Inflammatory macrophage (primary cell): ENCODE measurements around the gene TMTC1.
"Not testable (repeated sequence)": the region's sequence is repeated elsewhere in the genome, so short reads cannot be mapped to it uniquely, and the experiment has no call there.

Experiments used
- DNase-seq, 2 donors: peaks; one replicate each; pipeline ENCODE4 v3.0.0-alpha.2; 2020 to 2022

Gene TMTC1

DNA sequence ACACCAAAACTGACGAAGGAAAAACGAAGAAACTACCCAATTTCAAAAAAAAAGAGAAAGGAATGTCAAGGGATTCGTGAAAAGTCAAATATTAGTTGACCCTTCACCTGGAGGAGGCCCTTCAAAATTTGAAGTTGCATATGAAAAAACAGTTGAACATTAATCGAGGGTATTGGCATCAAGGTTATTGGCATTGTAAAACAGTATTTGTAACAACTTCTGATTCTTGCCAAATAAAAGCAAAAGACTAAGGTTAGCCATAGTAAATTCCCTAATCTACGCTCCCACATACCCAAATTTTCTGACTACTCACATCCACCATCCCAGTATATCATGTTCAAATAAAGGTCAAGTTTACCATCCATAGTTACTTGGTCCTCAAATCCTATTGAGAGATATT lies 118.6 kb downstream of the TMTC1 start:
- DNase-seq = no peak

DNA sequence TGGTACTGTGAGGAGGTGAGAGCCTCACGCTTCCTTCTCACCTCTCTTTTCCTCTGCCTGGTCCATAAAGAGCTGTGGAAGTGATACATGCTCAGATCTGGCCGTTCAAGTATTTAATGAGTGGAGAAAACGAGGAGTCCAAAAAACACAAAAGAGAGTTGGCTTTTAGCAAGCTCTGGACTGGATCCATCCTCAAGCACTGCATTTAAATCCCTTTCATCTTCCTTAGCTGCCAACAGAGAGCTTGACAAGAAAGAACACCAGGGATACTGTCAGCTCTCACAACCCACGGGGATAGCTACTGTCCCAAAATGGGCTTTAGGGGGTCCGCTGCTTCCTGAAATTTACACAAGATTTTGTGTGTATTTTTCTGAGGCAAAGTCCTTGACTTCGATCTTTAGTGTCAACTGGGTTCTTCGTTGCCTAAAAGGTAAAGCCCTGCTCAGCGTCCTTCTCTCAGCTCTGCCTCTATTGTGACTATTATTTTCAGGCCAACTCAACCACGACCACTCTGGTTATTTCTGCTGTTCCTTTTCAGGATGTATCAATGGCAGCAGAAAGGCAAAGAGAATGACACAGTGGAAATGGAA lies 120.9 kb downstream of the TMTC1 start:
- DNase-seq = no peak

GRCh38 chr12:29660847-29661246 lies 122.9 kb downstream of the TMTC1 start:
- no peak for DNase-seq

- no peak for DNase-seq
Measured at GRCh38 chr12:29656762-29657538, 126.8 kb downstream of the TMTC1 start.

- no peak for DNase-seq
Measured at GRCh38 chr12:29655861-29656260, 127.9 kb downstream of the TMTC1 start.

GRCh38 chr12:29653286-29653685 lies 130.5 kb downstream of the TMTC1 start:
- DNase-seq = no peak

DNA sequence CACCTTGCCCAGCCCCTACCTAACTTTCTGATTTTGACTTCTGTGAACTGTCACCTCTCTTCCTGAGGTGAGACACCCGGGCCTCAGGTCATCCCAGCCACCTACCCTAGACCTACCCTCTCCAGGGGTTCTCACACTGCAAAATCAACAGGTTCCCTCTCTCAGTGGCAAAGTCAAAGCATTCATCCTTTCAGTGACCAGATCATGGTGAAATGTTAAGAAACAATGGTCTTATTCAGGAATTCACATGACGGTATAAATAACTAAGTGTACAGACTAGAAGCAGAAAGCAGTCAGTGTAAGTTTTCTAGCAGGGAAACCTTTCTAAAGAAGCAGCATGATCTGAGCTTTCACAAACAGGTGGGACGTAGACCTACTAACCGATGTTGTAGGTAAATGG lies 133.4 kb downstream of the TMTC1 start:
- no peak for DNase-seq

GRCh38 chr12:29649722-29650121 lies 134.0 kb downstream of the TMTC1 start:
- no peak for DNase-seq

DNA sequence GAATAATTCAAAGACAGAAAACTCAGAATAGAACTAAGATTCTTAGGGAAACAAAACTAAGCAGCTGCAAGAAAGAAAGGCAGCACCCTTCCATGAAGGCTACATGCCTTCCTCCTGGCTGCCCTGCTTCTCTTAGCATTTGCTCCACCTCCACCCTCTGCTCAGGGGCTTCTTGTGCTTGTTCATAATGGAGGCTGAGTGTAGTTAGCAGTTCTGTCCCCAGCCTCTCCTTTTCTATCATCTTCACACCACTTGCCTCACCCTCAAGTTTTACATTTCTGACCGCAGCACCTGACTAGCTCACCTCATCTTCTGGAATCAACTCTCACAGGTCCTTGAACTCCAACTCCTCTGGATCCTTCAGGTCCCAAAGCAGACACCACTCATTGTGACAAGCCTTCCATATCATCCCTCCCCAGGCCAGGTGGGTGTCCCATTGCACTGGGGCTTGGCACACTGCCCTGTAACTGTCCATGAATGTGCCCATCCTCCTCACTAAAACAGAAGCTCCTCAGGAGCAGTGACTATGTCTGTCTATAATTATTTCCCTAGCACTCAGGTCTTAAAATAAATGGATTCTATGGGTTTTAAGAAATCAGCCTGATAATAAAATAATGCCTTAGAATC lies 139.1 kb downstream of the TMTC1 start:
- no peak for DNase-seq

GRCh38 chr12:29640589-29641345 lies 143.0 kb downstream of the TMTC1 start:
- no peak for DNase-seq

DNA sequence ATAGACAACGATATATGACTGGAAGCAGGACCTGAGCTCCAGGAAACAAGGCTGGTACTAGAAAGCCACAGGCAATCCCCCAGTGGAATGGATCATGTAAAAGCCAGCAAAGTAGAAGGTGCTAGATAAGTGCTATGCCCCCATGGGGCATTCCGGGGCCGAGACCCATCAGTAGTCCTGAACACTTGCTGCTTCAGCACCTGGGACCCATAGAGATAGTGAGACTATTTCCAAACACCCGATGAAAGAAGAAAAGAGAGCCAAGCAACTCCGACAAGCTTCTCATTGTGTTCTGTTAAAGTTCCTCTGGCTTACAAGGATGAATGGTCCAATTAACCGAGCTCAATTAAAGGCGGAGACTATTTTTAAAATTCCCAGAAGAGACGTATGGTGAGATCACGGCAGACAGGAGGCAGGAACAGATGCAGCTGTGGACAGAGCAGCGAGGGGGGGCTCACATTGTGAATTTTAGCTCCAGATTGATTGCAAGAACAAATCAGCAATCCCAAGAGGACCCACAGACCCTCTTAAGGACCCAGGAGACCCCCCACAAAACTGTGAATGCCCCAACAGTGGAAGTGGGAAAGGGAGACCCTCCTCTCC lies 143.7 kb downstream of the TMTC1 start:
- DNase-seq = no peak

- DNase-seq = no peak
Measured at GRCh38 chr12:29638528-29638927, 145.2 kb downstream of the TMTC1 start.

- DNase-seq = no peak
Measured at GRCh38 chr12:29634057-29634456, 149.7 kb downstream of the TMTC1 start.

DNA sequence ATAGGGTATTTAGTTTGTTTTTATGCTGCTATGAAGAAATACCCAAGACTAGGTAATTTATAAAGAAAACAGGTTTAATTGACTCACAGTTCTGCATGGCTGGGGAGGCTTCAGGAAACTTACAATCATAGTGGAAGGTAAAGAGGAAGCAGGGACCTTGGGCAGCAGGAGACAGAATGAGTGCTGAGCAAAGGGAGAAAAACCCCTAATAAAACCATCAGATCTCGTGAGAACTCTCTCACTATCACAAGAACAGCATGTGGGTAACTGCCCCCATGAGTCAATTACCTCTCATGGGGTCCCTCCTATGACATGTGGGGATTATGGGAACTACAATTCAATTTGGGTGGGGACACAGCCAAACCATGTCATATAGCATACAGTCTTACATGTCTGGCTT lies 153.6 kb downstream of the TMTC1 start:
- not testable (repeated sequence) for DNase-seq

DNA sequence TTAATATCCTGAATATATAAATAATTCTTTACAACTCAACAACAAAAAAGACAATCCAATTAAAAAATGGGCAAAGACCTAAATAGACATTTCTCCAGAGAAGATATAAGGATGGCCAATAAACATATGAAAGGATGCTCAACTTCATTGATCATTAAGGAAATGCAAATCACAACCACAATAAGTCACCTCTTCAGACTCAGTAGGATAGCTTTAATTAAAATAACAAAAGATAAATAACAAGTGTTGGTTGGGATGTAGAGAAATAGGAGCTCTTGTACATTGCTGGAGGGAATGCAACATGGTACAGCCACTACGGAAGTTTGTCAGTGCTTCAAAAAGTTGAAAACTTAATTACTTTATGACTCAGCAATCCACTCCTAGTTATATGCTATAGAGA lies 156.5 kb downstream of the TMTC1 start:
- no peak for DNase-seq

GRCh38 chr12:29625359-29625953 lies 158.3 kb downstream of the TMTC1 start:
- DNase-seq = no peak

DNA sequence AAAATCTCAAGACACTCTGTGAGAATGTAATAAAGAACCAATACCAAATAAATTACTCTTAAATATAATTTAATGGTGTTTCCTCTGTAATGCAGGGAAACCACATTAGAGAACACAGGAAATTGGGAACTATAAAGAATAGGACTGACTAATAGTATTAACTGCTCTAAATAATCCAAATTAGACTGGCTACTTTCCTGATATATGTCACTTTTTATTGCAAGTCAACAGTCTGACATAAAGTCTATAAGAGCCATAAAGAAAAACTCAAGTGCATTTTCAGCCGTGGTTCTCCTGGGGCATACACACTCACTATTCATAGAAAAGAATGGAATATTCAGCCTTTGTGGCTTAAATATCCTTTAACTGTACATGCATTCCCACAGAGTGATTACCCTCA lies 161.5 kb downstream of the TMTC1 start:
- no peak for DNase-seq

GRCh38 chr12:29620030-29620429 lies 163.7 kb downstream of the TMTC1 start:
- no peak for DNase-seq

GRCh38 chr12:29617407-29617803 lies 166.3 kb downstream of the TMTC1 start:
- no peak for DNase-seq

DNA sequence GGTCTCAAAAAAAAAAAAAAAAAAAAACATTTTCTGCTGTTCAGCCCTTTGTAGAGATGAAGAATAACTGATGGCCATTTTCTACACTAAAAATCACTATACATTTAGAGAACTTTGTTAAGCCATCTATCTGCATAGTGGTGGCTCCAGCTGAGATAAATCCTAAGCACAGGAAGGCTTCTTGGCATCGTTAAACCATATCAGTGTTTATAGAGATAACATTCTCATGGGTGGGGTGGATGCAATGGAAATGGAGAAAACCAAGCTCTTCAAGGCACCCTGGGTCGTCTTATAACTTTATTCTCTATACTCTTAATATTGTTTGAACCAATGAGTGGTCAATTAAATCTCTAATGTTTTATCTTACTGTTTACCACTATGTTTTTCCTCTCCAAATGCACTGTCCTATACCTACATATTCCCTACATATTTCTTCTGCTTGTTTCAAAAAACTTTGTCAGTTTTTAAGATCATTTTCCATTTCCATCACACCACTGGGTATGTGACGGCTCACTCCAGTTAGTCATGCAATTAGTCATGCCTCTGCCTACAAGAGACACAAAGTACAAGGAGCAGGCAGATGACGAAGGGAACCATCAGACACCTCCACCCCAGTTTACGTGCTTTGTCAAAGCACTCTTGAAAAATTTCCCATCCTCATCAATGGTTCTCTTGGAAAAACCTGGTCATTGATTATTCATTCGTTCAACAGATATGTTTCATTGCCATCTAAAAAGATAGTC lies 166.9 kb downstream of the TMTC1 start:
- no peak for DNase-seq

- no peak for DNase-seq
Measured at GRCh38 chr12:29614694-29615325, 168.9 kb downstream of the TMTC1 start.
